GM21447 (cell line): Measurements from ENCODE around the gene NME4.

Experiments
- ATAC-seq: cut with Tn5 transposase; IDR thresholded peaks from one replicate; pipeline ENCODE4 v1.9.1; 2021; ENCODE audit not compliant: unreplicated experiment

Gene NME4

DNA sequence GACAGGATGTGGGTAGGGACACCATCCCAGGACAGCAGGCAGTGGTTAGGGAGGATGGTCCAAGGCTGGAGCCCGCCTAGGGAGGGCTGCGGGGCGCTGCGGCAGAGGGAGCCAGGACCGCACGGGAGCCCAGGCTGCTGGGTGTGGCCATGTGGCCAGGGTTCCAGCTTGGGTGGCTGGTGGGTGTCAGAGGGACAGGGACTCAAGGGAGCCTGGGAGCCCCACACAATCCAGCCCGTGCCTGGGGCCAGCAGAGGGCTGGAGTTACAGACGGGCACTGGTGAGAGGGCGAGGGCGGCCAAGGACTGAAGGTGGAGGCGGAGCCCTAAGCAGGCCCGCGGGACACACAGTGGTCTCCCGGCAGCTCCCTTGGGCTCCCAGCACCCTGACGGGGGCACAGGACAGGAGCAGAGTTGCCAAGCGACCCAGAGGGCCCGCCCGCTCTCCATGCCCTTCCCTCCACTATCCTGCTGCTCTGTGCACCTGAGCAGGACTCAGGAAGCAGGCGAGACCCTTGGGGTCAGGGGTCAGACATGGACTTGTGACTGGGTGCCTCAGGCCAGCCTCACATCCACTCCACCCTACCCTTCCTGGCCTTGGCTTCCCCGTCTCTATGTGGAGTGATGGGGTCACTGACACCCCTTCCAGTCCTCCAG is 33.8 kb upstream of the NME4 start:
- no peak for ATAC-seq

DNA sequence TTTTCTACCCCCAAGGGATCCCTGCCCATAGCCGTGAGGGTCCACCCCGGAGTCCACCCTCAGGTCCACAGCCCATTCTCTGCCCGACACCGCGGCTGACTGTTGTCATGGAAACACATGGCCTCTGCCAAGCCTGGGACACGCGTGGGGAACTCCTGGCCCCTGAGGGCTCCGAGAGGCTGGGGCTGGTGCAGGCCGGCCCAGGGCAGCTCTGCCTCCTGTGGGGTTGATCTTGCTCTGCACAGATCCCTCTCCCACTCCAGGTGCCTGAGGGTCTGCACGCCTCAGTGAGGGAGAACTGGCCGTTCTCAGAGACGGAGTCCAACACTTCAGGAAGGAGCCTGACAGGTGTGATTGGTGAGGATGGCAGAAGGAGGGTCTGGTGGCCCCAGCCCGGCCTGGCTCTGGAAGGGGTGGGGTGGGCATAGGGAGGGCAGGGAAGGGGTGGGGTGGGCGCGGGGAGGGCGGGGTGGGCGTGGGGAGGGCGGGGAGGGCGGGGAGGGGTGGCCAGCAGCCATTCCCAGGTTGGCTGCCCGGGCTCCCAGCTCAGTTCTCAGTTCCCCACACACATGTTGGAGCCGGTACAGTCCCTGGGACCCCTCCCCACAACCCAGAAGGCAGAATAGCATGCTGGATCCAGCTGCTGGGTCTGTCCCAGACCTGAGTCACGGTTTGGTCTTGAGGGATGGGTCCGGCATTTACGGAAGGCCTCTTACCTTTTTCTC is 33.1 kb upstream of the NME4 start:
- ATAC-seq, result no peak

DNA sequence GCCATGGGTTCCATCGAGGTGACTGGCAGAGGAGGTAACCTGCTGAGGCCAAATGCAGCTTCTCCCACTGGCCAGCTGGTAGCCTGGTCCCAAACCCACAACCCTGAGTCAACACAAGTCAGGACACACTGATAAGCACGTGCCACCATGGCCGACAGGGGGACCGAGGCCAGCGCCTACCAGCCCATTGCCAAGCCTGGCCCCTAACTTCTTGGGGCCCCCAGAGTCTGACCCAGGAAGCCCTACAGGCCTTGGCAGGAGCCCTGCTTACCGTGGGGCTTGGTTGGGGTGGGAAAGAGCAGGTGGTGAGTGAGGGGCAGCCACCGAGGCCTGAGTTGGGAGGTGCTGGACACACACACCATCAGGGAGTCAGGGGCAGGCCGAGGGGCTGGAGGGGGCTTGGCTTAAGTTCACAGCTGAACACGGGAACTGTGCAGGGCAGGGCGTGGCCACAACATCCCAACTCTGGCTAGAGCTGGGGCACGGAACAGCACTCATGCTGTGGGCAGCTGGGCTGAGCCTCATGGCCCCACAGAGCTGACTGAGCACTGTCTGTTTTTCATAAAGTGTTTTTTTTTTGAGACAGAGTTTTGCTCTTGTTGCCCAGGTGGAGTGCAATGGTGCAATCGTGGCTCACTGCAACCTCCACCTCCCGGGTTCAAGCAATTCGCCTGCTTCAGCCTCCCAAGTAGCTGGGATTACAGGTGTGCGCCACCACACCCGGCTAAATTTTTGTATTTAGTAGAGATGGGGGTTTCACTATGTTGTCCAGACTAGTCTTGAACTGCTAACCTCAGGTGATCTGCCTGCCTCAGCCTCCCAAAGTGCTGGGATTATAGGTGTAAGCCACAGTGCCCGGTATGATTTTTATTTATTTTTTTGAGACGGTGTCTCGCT is 32.2 kb upstream of the NME4 start:
- no peak for ATAC-seq

GRCh38 chr16:366476-366875 is 30.5 kb upstream of the NME4 start:
- no peak for ATAC-seq

GRCh38 chr16:367333-367903 is 29.6 kb upstream of the NME4 start:
- ATAC-seq, result no peak

- no peak for ATAC-seq
Measured at GRCh38 chr16:368388-369158, 28.4 kb upstream of the NME4 start.

DNA sequence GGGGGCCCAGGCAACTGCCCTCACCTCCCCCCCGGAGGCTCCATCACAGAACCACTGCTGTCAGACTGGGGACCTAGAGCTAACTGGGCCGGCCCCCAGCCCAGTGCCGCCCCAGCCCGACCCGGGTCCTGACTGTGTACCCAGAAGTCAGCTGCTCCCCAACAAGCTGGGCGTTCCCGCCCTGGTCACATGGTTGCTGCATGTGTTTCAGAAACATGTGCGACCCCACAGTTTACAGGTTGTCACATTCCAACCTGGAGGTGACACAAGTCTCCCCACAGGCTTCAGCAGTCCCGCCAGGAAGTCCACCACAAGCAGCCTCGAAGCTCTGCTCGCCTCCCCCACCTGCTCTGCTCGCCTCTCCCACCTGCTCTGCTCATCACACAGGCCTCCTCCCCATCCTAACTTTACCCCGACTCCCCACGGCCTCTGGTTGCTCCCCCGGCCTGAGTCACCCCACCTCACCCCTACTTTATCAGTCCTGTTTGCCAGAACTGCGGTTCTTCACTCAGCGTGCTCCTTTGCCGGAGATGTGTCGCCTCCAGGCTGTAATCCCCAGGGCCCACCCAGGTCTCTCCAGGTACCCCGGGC is 27.6 kb upstream of the NME4 start:
- ATAC-seq, result no peak

DNA sequence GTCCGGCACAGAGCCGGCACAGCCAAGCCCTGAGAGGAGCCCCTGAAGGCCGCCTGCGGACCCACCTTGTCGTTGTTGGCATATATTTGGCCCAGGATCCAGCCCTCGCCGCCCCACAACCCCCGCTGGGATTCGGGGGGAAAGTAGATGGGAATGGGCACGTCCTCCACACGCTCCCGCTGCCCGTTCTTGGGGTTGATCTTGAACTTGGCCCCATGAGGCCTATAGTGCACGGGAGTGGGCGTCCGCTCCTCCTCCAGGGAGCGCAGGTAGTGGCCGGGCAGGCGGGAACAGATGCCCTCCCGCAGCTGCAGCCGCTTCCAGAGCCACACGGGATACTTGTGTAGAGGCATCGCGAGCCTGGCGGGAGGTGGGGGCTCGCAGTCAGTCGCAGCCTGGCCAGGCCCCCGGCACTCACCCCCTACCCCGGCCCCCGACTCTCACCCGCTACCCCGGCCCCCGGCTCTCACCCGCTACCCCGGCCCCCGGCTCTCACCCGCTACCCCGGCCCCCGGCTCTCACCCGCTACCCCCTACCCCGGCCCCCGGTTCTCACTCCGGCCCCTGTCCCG is 27.0 kb upstream of the NME4 start:
- no peak for ATAC-seq

DNA sequence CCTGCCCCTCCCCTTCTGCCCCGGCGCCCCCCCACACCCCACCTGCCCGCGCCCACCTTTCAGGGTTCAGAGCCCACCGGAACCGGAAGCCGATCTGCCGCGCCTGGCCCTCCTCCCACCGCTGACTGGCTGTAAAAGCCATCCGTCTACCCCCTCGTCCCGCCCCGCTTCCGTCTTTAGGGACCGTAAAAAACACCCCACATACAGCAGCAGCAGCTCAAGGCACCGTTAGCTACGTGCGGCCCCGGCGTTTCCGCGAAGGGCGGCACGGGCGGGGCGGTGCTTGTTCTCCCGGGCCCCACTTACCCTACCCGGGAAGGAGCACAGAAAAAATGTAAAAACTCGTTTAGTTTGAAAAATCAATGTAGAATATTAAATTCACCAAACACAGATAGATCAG is 26.6 kb upstream of the NME4 start, which contains the start of gene MRPL28:
Gene MRPL28 (minus strand): TSS at position 96 of the 400 bp plus-strand sequence. CDS start 320 bp downstream, outside the sequence.
- peak; percentile 91 for ATAC-seq

DNA sequence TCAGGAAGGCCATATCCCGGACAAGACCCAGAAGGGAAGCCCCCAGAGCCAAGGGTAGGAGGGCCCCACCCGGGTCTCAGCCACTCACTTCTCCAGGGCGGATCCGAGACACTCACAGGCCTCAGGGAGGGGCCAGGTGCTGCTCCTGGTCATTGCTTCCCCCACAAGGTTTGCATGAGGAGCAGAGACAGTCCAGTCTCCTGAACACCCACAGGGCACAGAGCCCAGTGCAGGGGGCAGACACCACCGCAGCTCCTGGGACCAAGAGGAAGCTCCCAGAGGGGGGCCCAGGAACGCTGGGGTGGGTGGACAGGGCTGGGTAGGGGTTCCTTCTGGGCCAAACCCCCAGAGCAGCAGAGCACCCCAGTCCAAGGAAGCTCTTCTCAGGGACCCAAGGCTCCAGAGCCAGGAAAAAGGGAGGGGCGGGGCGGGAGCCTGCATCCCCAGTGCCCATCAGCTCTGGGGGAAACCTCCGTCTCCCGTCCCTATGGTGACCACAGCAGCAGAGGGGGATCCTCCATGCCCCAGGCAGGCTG is 26.0 kb upstream of the NME4 start:
- ATAC-seq, result no peak

DNA sequence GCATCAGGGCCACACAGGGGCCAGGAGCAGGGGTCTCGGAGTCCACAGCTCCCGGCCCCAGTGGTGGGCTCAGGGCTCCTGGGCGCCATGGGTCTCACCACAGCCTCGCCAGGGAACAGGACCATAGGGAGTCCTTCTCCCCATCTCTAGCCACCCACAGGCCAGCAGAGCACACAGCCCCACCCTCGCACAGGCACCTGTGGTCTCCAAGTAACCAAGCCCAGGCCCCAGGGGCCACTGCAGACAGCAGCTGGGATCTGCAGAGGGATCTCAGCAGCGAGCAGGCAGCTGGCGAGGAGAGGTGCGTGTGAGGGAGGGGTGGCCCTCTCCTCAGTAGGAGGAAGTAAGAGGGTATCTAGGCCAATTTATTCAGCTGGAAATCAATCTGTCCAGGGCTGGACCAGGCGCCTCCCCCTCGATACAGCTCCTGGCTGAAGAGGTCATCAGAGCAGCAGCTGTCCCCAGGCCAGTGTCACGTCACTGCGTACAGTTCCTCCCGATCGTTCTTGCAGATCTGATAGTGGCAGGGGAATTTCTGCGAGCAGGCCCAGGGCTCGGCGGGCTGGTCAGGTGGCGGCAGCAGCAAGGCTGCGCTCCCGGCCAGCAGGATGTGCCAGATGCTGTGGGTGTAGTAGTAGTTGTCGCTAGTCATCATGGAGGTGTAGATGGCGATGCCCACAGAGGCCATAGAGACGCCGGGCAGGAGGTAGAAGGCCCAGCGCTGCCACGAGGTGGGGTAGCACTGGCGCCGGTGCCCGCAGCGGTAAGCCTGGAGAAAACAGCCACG is 25.3 kb upstream of the NME4 start:
- no peak for ATAC-seq

DNA sequence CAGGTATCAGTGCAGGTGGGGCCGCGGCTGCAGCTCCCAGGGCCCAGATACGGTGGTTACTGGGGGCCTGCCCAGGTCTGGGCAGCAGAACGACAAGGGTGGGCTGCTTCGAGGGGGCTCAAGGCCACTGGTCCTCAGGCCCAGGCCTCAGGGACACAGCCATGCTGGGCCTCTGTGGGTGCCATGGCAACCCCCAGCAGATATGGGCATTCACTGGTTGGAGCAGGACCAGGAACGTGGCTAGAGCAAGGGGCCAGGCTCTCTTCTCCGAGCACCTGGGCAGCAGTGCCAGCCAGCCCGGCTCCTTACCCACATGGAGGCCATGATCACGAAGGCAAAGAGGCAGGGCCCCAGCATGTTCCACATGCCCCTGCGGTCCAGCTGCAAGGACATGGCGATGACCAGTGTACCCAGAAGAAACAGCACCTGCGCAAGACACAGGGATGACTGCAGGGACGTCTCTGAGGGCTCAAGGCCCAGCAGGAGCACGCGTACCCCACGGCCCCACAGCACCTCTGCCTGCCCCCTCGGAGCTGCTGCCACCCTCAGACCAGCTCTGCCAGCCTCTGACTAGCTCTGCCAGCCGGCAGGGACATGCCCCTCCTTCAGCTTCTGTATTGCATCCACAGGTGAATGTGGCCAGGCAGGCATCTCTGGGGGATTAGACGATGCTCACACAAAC is 24.6 kb upstream of the NME4 start:
- ATAC-seq, result no peak

DNA sequence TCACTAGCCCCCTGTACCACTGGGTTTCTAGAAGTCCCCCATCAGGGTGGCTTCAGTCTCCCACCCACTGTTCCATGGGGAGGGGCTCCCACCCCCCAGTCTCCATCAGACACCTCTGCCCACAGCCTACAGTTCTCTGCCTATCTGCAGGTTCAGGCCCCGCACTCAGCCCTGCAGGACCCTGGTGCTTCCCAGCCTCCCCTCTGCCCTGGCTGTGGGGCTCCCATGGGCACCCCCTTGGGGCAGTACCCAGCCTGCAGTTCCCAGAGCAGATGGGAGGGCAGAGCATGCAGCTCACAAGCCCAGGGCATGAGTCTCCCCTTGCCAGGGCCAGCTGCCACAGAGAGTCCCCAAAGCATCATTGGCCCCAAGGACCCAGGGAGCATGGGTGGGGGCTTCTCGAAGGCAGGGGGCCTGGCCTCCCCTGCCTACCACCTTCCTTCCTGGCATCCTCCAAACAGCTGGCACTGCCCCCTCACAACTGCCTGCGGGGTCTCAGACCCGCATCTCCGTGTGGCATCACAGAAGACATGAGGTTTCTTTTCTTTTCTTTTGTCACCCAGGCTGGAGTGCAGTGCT is 23.9 kb upstream of the NME4 start:
- no peak for ATAC-seq

- no peak for ATAC-seq
Measured at GRCh38 chr16:373848-374615, 23.0 kb upstream of the NME4 start.

DNA sequence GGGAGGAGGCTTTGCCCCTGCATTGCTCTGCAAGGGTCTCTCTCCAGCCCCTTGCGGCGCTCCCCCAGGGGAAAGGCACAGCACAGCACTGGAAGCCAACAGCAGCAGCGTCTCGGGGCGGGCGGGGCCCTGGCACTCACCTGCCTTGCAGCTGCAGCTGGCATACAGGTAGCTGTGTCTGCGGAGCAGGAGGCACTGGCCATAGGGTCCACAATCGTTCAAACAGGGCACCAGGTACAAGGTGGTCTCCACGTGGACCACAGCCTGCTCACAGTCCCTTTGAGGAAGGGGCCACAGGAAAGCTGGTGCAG is 22.4 kb upstream of the NME4 start:
- no peak for ATAC-seq

DNA sequence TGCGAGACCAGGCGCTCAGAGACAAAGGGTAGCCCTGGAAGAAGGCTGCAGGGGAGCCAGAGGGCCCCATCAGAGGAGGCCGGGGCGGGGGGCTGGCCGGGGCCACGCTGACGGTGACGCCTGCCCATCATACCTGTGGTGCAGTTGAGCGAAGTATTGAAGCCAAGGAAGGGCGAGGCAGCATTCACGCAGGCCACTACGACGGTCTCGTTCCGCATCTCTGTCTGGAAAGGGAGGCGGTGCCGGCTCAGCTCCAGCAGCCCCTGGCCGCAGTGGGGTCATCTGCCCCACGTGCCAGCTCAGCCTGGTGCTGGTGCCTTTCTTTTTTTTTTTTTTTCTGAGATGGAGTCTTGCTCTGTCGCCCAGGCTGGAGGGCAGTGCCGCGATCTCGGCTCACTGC is 21.8 kb upstream of the NME4 start:
- no peak for ATAC-seq
